ENCODE results near the gene APOA4. TPM values are rescaled to one million over a fixed set of nuclear protein-coding genes. Genes with fewer than 3 reads are reported as not detected.
A peak's percentile ranks its signal among the peaks of the same experiment; 100 is the strongest.

Gene APOA4
- polyA plus RNA-seq, 3 donors: not detected

DNA sequence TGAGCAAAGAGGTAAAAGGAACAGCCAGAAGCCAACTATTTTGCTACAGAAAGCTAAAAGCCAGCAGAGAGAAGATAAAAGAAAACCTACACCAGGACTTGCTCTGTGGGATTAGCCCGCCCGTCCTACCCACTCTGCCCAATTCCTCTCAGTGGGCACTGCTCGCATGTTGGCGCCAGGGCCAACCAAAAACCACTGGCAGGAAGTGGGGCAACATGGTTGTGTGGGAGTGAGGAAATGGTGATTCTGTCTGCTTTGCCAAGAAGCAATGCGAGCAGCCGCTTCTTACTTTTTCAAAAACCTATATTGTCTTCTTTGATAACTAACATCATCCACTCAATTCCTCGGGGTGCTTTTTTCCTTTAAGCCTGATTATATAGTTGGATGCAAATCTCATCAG is 28.5 kb upstream of the APOA4 start:
- Mint-ChIP-seq H3K27me3 (ENCODE audit: low read depth in 3 of 3) (no peaks in the 10 kb centered on the region), H3K4me3 (peak overlapping the region; percentile 0 to 67), H3K9me3 (no peaks in the 10 kb centered on the region), H3K36me3 (peaks cover 60 to 75% of the 10 kb centered on the region in 2 donors), H3K4me1 (peaks cover 46% of the 10 kb centered on the region), H3K27ac (peak overlapping the region; percentile 75 to 91 (median 86))
- TF ChIP-seq, protein P1, sequence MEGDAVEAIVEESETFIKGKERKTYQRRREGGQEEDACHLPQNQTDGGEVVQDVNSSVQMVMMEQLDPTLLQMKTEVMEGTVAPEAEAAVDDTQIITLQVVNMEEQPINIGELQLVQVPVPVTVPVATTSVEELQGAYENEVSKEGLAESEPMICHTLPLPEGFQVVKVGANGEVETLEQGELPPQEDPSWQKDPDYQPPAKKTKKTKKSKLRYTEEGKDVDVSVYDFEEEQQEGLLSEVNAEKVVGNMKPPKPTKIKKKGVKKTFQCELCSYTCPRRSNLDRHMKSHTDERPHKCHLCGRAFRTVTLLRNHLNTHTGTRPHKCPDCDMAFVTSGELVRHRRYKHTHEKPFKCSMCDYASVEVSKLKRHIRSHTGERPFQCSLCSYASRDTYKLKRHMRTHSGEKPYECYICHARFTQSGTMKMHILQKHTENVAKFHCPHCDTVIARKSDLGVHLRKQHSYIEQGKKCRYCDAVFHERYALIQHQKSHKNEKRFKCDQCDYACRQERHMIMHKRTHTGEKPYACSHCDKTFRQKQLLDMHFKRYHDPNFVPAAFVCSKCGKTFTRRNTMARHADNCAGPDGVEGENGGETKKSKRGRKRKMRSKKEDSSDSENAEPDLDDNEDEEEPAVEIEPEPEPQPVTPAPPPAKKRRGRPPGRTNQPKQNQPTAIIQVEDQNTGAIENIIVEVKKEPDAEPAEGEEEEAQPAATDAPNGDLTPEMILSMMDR (IDR thresholded peaks at IDR 0.05): no peak
- intact Hi-C loops (cut with micrococcal nuclease): no loop called here
- no peaks in the 10 kb centered on the region for H3K9me3 ChIP-seq (replicated peaks in 1 of 2; ENCODE audit: control insufficient read depth in 1 of 2, insufficient read depth in 1 of 2, low read length in 2 of 2)
- peaks cover 37 to 57% of the 10 kb centered on the region in 2 donors for H3K36me3 ChIP-seq (replicated peaks in 1 of 2; ENCODE audit: control insufficient read depth in 1 of 2, insufficient read depth in 2 of 2, low read length in 2 of 2)
- H3K79me2 ChIP-seq (ENCODE audit: insufficient read depth, low read length): peaks cover 7% of the 10 kb centered on the region
- H3K4me1 ChIP-seq (ENCODE audit: control insufficient read depth in 1 of 2, insufficient read depth in 2 of 2, low read length in 2 of 2): peaks cover 35 to 55% of the 10 kb centered on the region in 2 donors
- H3K4me2 ChIP-seq (replicated peaks; ENCODE audit: extremely low read depth, low read length, poor library complexity, severe bottlenecking): peak overlapping the region; percentile 63
- peak overlapping the region in 1 of 3 experiments; percentile 45 for H3K4me3 ChIP-seq (replicated peaks in 1 of 3; ENCODE audit: low read depth in 2 of 3, low read length in 3 of 3)
- peaks cover 38% of the 10 kb centered on the region for H4K20me1 ChIP-seq (ENCODE audit: insufficient read depth, low read length)
- peak overlapping the region in 1 of 2 donors; percentile 87 for H3K27ac ChIP-seq (ENCODE audit: low read depth in 1 of 2, low read length in 2 of 2)
- H3K27me3 ChIP-seq (ENCODE audit: control insufficient read depth in 2 of 2, insufficient read depth in 2 of 2, low read length in 2 of 2): no peaks in the 10 kb centered on the region
- WGBS (ENCODE audit: insufficient coverage): no CpG with 5 or more reads among the region's 7 CpGs
- no peak overlapping the region for H3K9ac ChIP-seq (ENCODE audit: insufficient read depth, low read length, poor library complexity, severe bottlenecking)
- peak; percentile 45 to 70 (median 59) for DNase-seq
- H2AFZ ChIP-seq (ENCODE audit: insufficient read depth, low read depth, low read length, poor library complexity, severe bottlenecking): no peak overlapping the region

DNA sequence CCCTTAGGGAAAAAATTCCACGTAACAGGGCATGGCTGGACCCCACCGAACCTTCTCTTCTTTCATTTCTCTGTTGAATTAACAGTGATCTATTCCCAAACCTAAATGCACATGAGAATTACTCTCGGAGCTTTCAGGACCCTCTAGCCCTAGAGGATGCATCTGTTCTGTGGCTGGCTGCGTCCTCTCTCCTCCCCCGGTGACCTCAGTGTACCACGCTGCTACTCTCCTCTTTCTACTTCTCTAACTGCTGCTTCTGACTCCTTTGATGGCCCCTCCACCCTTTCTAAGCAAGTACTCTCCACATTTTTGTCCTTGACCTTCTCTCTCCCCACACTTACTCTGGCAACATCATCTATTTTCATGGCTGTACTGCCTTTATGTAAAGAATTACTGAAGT is 26.4 kb upstream of the APOA4 start:
- peaks cover 34 to 43% of the 10 kb centered on the region in 2 donors for H3K4me1 ChIP-seq (ENCODE audit: control insufficient read depth in 1 of 2, insufficient read depth in 2 of 2, low read length in 2 of 2)
- H3K9ac ChIP-seq (ENCODE audit: insufficient read depth, low read length, poor library complexity, severe bottlenecking): no peak overlapping the region
- H3K4me2 ChIP-seq (replicated peaks; ENCODE audit: extremely low read depth, low read length, poor library complexity, severe bottlenecking): no peak overlapping the region
- H3K4me3 ChIP-seq (replicated peaks in 1 of 3; ENCODE audit: low read depth in 2 of 3, low read length in 3 of 3): no peak overlapping the region
- no peaks in the 10 kb centered on the region for H3K27me3 ChIP-seq (ENCODE audit: control insufficient read depth in 2 of 2, insufficient read depth in 2 of 2, low read length in 2 of 2)
- H3K4me1 Mint-ChIP-seq: peaks cover 39% of the 10 kb centered on the region
- 18% methylated on average over 4 of the region's 6 CpGs for WGBS (ENCODE audit: insufficient coverage)
- no peaks in the 10 kb centered on the region for H3K79me2 ChIP-seq (ENCODE audit: insufficient read depth, low read length)
- TF ChIP-seq, protein P1 (IDR thresholded peaks at IDR 0.05): no peak
- no peak for DNase-seq
- peaks cover 30% of the 10 kb centered on the region for H4K20me1 ChIP-seq (ENCODE audit: insufficient read depth, low read length)
- no peak overlapping the region for H2AFZ ChIP-seq (ENCODE audit: insufficient read depth, low read depth, low read length, poor library complexity, severe bottlenecking)
- no peak overlapping the region for H3K4me3 Mint-ChIP-seq
- no peaks in the 10 kb centered on the region for H3K9me3 ChIP-seq (replicated peaks in 1 of 2; ENCODE audit: control insufficient read depth in 1 of 2, insufficient read depth in 1 of 2, low read length in 2 of 2)
- intact Hi-C loops (cut with micrococcal nuclease): no loop called here
- peak overlapping the region in 2 of 7 donors; percentile 48 to 67 for H3K27ac Mint-ChIP-seq
- H3K36me3 Mint-ChIP-seq: peaks cover 67 to 75% of the 10 kb centered on the region in 2 donors
- no peaks in the 10 kb centered on the region for H3K9me3 Mint-ChIP-seq
- peaks cover 50 to 64% of the 10 kb centered on the region in 2 donors for H3K36me3 ChIP-seq (replicated peaks in 1 of 2; ENCODE audit: control insufficient read depth in 1 of 2, insufficient read depth in 2 of 2, low read length in 2 of 2)
- no peaks in the 10 kb centered on the region for H3K27me3 Mint-ChIP-seq (ENCODE audit: low read depth in 3 of 3)
- H3K27ac ChIP-seq (ENCODE audit: low read depth in 1 of 2, low read length in 2 of 2): no peak overlapping the region

Data from CD14-positive monocyte (primary cell).